Stomach (tissue), 4 donors: ENCODE results near the gene NATD1.
A peak's percentile ranks its signal among the peaks of the same experiment; 100 is the strongest.

Experiments used
- POLR2A ChIP-seq, 4 donors: fragments of 450-650 bp; IDR thresholded peaks; one replicate each; pipeline ENCODE4 v1.6.1; 2016; ENCODE audit warnings: antibody characterized with exemption in 4 of 4, control low read depth in 2 of 4, mild to moderate bottlenecking in 1 of 4, moderate library complexity in 1 of 4
- POLR2AphosphoS5 ChIP-seq, 3 donors: sonication (generic); formaldehyde crosslinking; IDR thresholded peaks; one replicate each; pipeline ENCODE4 v1.6.1; 2016; ENCODE audit warnings: antibody characterized with exemption in 3 of 3
- TF ChIP-seq, protein P1 (sequence below), 7 experiments: fragments of 450-650 bp in 4 of 7; fragments of 200-600 bp in 3 of 7; sonication (generic) in 3 of 7; IDR thresholded peaks; one replicate each; pipeline ENCODE4 v1.5.1; 2016 to 2019; ENCODE audit warnings: antibody characterized with exemption in 7 of 7, control low read depth in 2 of 7, mild to moderate bottlenecking in 1 of 7

GRCh38 chr17:21285164-21286065 is 32.2 kb upstream of the NATD1 start:
- TF ChIP-seq POLR2A (IDR thresholded peaks at IDR 0.05), result no peak
- TF ChIP-seq, protein P1, sequence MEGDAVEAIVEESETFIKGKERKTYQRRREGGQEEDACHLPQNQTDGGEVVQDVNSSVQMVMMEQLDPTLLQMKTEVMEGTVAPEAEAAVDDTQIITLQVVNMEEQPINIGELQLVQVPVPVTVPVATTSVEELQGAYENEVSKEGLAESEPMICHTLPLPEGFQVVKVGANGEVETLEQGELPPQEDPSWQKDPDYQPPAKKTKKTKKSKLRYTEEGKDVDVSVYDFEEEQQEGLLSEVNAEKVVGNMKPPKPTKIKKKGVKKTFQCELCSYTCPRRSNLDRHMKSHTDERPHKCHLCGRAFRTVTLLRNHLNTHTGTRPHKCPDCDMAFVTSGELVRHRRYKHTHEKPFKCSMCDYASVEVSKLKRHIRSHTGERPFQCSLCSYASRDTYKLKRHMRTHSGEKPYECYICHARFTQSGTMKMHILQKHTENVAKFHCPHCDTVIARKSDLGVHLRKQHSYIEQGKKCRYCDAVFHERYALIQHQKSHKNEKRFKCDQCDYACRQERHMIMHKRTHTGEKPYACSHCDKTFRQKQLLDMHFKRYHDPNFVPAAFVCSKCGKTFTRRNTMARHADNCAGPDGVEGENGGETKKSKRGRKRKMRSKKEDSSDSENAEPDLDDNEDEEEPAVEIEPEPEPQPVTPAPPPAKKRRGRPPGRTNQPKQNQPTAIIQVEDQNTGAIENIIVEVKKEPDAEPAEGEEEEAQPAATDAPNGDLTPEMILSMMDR (IDR thresholded peaks at IDR 0.05), result no peak
- TF ChIP-seq POLR2AphosphoS5 (IDR thresholded peaks at IDR 0.05), result peak in 1 of 3 donors; percentile 26
